A549 (cell line): ENCODE results near the gene EXOC4. TPM values are rescaled to one million over a fixed set of nuclear protein-coding genes. Genes with fewer than 3 reads are reported as not detected.

Source experiments
- ATAC-seq, 2 experiments: fragments of 200-7000 bp in 1 of 2; fragments of >200 bp in 1 of 2; cut with Nextera tagmentation in 1 of 2; cut with Tn5 transposase in 1 of 2; 3 replicates each; pipeline versions ENCODE4 v1.8.0 to v1.9.1; 2018 to 2020; ENCODE audit warnings: mild to moderate bottlenecking in 1 of 2, moderate library complexity in 1 of 2
- CTCF ChIA-PET: fragments of 300-600 bp; sonication (Branson Sonifier 250); formaldehyde crosslinking; extraction: SDS; loops from one replicate; lab custom pipeline; 2021; ENCODE audit warnings: antibody characterized with exemption, inconsistent platforms; lab: Yijun Ruan, JAX
- POLR2A ChIA-PET: fragments of 350-600 bp; formaldehyde crosslinking; extraction: SDS; loops from one replicate; lab custom pipeline; 2021; ENCODE audit warnings: antibody characterized with exemption, inconsistent platforms; lab: Yijun Ruan, JAX
- DNase-seq, 2 experiments: peaks; one replicate each; pipeline versions ENCODE4 v3.0.0 to v3.0.0-alpha.2; 2011 to 2016; ENCODE audit warnings: low read depth in 1 of 2, low spot score in 1 of 2
- FAIRE-seq: peaks from 2 replicates; lab custom pipeline; 2011; peaks lifted over from hg19 to GRCh38; lab: Jason Lieb, UNC
- H3K27ac ChIP-seq, 2 experiments: fragments of >200 bp; sonication (Bioruptor Twin); formaldehyde crosslinking; 3 replicates each; pipeline ENCODE4 v1.5.1; 2016 to 2017
- H3K4me1 ChIP-seq: fragments of >200 bp; sonication (Bioruptor Twin); formaldehyde crosslinking; 3 replicates; pipeline ENCODE4 v1.6.1; 2016
- H3K4me2 ChIP-seq: fragments of >200 bp; sonication (Bioruptor Twin); formaldehyde crosslinking; 3 replicates; pipeline ENCODE4 v1.6.1; 2016
- H3K4me3 ChIP-seq: fragments of >200 bp; sonication (Bioruptor Twin); formaldehyde crosslinking; 3 replicates; pipeline ENCODE4 v1.5.1; 2016
- H3K9me3 ChIP-seq: fragments of >200 bp; sonication (Bioruptor Twin); formaldehyde crosslinking; 3 replicates; pipeline ENCODE4 v1.6.1; 2016
- BCL3 ChIP-seq: fragments of >200 bp; sonication (Bioruptor Twin); formaldehyde crosslinking; IDR thresholded peaks from 3 replicates; pipeline ENCODE4 v1.6.1; 2016
- BHLHE40 ChIP-seq: IDR thresholded peaks from 2 replicates; pipeline ENCODE4 v1.6.1; 2012; ENCODE audit warnings: low read depth, low read length, inconsistent platforms
- CBX2 ChIP-seq: fragments of 200-600 bp; sonication (generic); IDR thresholded peaks from 2 replicates; pipeline ENCODE4 v1.6.1; 2016; ENCODE audit warnings: low read depth, mild to moderate bottlenecking, borderline replicate concordance
- CBX8 ChIP-seq: fragments of 200-600 bp; sonication (generic); IDR thresholded peaks from 2 replicates; pipeline ENCODE4 v1.6.1; 2016
- E2F6 ChIP-seq: IDR thresholded peaks from 2 replicates; pipeline ENCODE4 v1.6.1; 2012; ENCODE audit warnings: low read depth, borderline replicate concordance
- EHMT2 ChIP-seq: fragments of 200-600 bp; sonication (generic); IDR thresholded peaks from 2 replicates; pipeline ENCODE4 v1.6.1; 2016; ENCODE audit warnings: antibody characterized with exemption, low read depth, mild to moderate bottlenecking, moderate library complexity
- ESRRA ChIP-seq: fragments of 150-350 bp; IDR thresholded peaks from 2 replicates; pipeline ENCODE4 v1.6.1; 2014; ENCODE audit warnings: mild to moderate bottlenecking, low read length, borderline replicate concordance
- FOXS1 ChIP-seq: fragments of 250-450 bp; sonication (Bioruptor Pico); IDR thresholded peaks from 2 replicates; pipeline ENCODE4 v1.5.0; 2020; ENCODE audit warnings: mild to moderate bottlenecking, moderate library complexity
- GATA3 ChIP-seq: IDR thresholded peaks from 2 replicates; pipeline ENCODE4 v1.6.1; 2012; ENCODE audit warnings: borderline replicate concordance
- HEYL ChIP-seq: fragments of 250-450 bp; sonication (Bioruptor Pico); IDR thresholded peaks from 2 replicates; pipeline ENCODE4 v1.8.0; 2021; ENCODE audit warnings: mild to moderate bottlenecking, moderate library complexity
- HOXB5 ChIP-seq: fragments of 250-450 bp; sonication (Bioruptor Pico); IDR thresholded peaks from 2 replicates; pipeline ENCODE4 v1.5.0; 2020; ENCODE audit warnings: mild to moderate bottlenecking, moderate library complexity
- JUN ChIP-seq, 2 experiments: fragments of >200 bp; sonication (Bioruptor Twin); formaldehyde crosslinking; IDR thresholded peaks; 2 replicates in 1 of 2; 3 replicates in 1 of 2; pipeline ENCODE4 v1.6.1; 2016 to 2017
- JUNB ChIP-seq: fragments of >200 bp; sonication (Bioruptor Twin); formaldehyde crosslinking; IDR thresholded peaks from 2 replicates; pipeline ENCODE4 v1.6.1; 2016
- MAFK ChIP-seq: fragments of 450-650 bp; IDR thresholded peaks from 2 replicates; pipeline ENCODE4 v1.6.1; 2014; ENCODE audit not compliant: partially characterized antibody
- MAZ ChIP-seq: fragments of 150-350 bp; IDR thresholded peaks from 2 replicates; pipeline ENCODE4 v1.6.1; 2014; ENCODE audit warnings: antibody characterized with exemption, low read depth, low read length, borderline replicate concordance
- MYC ChIP-seq: IDR thresholded peaks from 2 replicates; pipeline ENCODE4 v1.6.1; 2012; ENCODE audit warnings: mild to moderate bottlenecking, inconsistent platforms, low read length, improper control_type of control experiment, borderline replicate concordance
- NPAS2 ChIP-seq: fragments of 250-450 bp; sonication (Bioruptor Pico); IDR thresholded peaks from 2 replicates; pipeline ENCODE4 v1.8.0; 2022; ENCODE audit warnings: mild to moderate bottlenecking, moderate library complexity, borderline replicate concordance
- PBX3 ChIP-seq: IDR thresholded peaks from 2 replicates; pipeline ENCODE4 v1.6.1; 2012
- PHF8 ChIP-seq: fragments of 200-600 bp; sonication (generic); IDR thresholded peaks from 2 replicates; pipeline ENCODE4 v1.6.1; 2016; ENCODE audit warnings: low read depth, mild to moderate bottlenecking, antibody characterized with exemption, moderate library complexity, borderline replicate concordance
- RARB ChIP-seq: fragments of 250-450 bp; sonication (Bioruptor Pico); IDR thresholded peaks from 2 replicates; pipeline ENCODE4 v1.8.0; 2021; ENCODE audit warnings: mild to moderate bottlenecking, moderate library complexity
- RFX5 ChIP-seq: fragments of 450-650 bp; IDR thresholded peaks from 2 replicates; pipeline ENCODE4 v1.7.1; 2014; ENCODE audit warnings: antibody characterized with exemption, mild to moderate bottlenecking, moderate library complexity
- RNF2 ChIP-seq: fragments of 200-600 bp; sonication (generic); IDR thresholded peaks from 2 replicates; pipeline ENCODE4 v1.6.1; 2016; ENCODE audit warnings: low read depth, mild to moderate bottlenecking, antibody characterized with exemption, moderate library complexity, borderline replicate concordance
- SMC3 ChIP-seq: fragments of >200 bp; sonication (Bioruptor Twin); formaldehyde crosslinking; IDR thresholded peaks from 3 replicates; pipeline ENCODE4 v1.6.1; 2018; ENCODE audit warnings: inconsistent platforms
- TFCP2L1 ChIP-seq: fragments of 250-450 bp; sonication (Bioruptor Pico); IDR thresholded peaks from 2 replicates; pipeline ENCODE4 v1.5.0; 2021; ENCODE audit warnings: mild to moderate bottlenecking
- ZNF302 ChIP-seq: fragments of 250-450 bp; sonication (Bioruptor Pico); IDR thresholded peaks from 2 replicates; pipeline ENCODE4 v1.9.0; 2021; ENCODE audit warnings: inconsistent platforms, mild to moderate bottlenecking, moderate library complexity
- ZSCAN20 ChIP-seq: fragments of 250-450 bp; sonication (Bioruptor Pico); IDR thresholded peaks from 2 replicates; pipeline ENCODE4 v1.8.0; 2022; ENCODE audit warnings: mild to moderate bottlenecking, moderate library complexity
- WGBS: methylation state at CpG from one replicate; pipeline ENCODE4 v1.1.6; 2017; ENCODE audit errors: missing lambda C conversion rate; 5-methylcytosine and 5-hydroxymethylcytosine counted together
- polyA plus RNA-seq, 4 experiments: library from polyadenylated mRNA; depleted of rRNA in 3 of 4; stranded (reverse); fragments of >200 nt; fragmentation: RNase III in 1 of 4; extraction: RNeasy Plus Mini Kit Qiagen cat#74134 plus additional on column Dnase treatment in 1 of 4; gene quantifications; 2 replicates in 3 of 4; 3 replicates in 1 of 4; pipeline ENCODE4 v1.2.3, GENCODE V29; 2011 to 2017

The EXOC4 gene
- polyA plus RNA-seq, 2 of the 4 experiments (the other 2 are of a cell fraction), result 33.4 to 73.1 TPM

- ChIA-PET POLR2A (no interaction called here), CTCF (no interaction called here)
- FAIRE-seq, result no peak
- no peak for ATAC-seq
- no peak overlapping the region for H3K4me2 ChIP-seq
- no peaks in the 10 kb centered on the region for H3K9me3 ChIP-seq
- no peaks in the 10 kb centered on the region for H3K4me1 ChIP-seq
- H3K4me3 ChIP-seq, result no peak overlapping the region
- no peak for DNase-seq
- TF ChIP-seq HEYL (CRISPR knock-in tag) (no peak), GATA3 (no peak)
- WGBS, result 60% methylated on average over 2 of the region's 2 CpGs
- no peak overlapping the region for H3K27ac ChIP-seq
These were observed 494.0 kb downstream of the EXOC4 start for GRCh38 chr7:133746847-133747246.

GRCh38 chr7:133748443-133749407 lies 495.8 kb downstream of the EXOC4 start:
- no peak overlapping the region for H3K4me3 ChIP-seq
- no peak for ATAC-seq
- H3K4me2 ChIP-seq, result no peak overlapping the region
- no peaks in the 10 kb centered on the region for H3K9me3 ChIP-seq
- ChIA-PET CTCF (interaction anchor here (1.1 kb wide), 1 partner anchor 49 kb away, joined by 3 read pairs; no protein-coding TSS in a partner anchor), POLR2A (no interaction called here)
- 92% methylated on average over 4 of the region's 4 CpGs for WGBS
- FAIRE-seq, result no peak
- TF ChIP-seq ZSCAN20, result no peak
- no peak for TF ChIP-seq E2F6
- TF ChIP-seq ZNF302, result no peak
- no peak for TF ChIP-seq NPAS2 (CRISPR knock-in tag)
- no peak for TF ChIP-seq HOXB5
- TF ChIP-seq BCL3, result no peak
- TF ChIP-seq RNF2, result no peak
- TF ChIP-seq FOXS1 (CRISPR knock-in tag), result no peak
- no peak for TF ChIP-seq SMC3
- TF ChIP-seq PBX3, result no peak
- TF ChIP-seq JUNB, result no peak
- no peak for TF ChIP-seq CBX8
- TF ChIP-seq BHLHE40, result no peak
- H3K27ac ChIP-seq, result no peak overlapping the region
- no peak for DNase-seq
- H3K4me1 ChIP-seq, result no peaks in the 10 kb centered on the region

- no peak for FAIRE-seq
- no peak for DNase-seq
- Histone ChIP-seq H3K4me2 (no peak overlapping the region), H3K4me3 (no peak overlapping the region), H3K27ac (no peak overlapping the region), H3K9me3 (no peaks in the 10 kb centered on the region), H3K4me1 (0 out of 3 replicates have a peak, but pooled peaks cover 3% of the 10 kb centered on the region)
- ChIA-PET CTCF (interaction anchor here (2.6 kb wide), 1 partner anchor 9 kb away, joined by 6 read pairs; no protein-coding TSS in a partner anchor), POLR2A (no interaction called here)
- no peak for ATAC-seq
- WGBS, result 83% methylated on average over 3 of the region's 3 CpGs
- TF ChIP-seq EHMT2, result no peak
- no peak for TF ChIP-seq ESRRA
- TF ChIP-seq ZSCAN20, result no peak
- no peak for TF ChIP-seq PHF8
- TF ChIP-seq TFCP2L1 (CRISPR knock-in tag), result no peak
- TF ChIP-seq CBX2, result no peak
- TF ChIP-seq NPAS2 (CRISPR knock-in tag), result no peak
- TF ChIP-seq RARB (CRISPR knock-in tag), result no peak
- TF ChIP-seq MYC, result no peak
- TF ChIP-seq JUN (IDR thresholded peaks at IDR 0.05), result no peak
- no peak for TF ChIP-seq MAZ
- TF ChIP-seq RFX5, result no peak
- TF ChIP-seq FOXS1 (CRISPR knock-in tag), result no peak
- no peak for TF ChIP-seq MAFK
- no peak for TF ChIP-seq RNF2
These were observed 497.4 kb downstream of the EXOC4 start for GRCh38 chr7:133750287-133750686.
